NCI-H526 treated with DMSO at 0.1 percent for 48 hours (cell line): Measurements from ENCODE around the gene CHKA.

Source experiments
- DNase-seq: peaks from one replicate; lab custom pipeline; 2025; lab: John Stamatoyannopoulos, UW

The CHKA gene

DNA sequence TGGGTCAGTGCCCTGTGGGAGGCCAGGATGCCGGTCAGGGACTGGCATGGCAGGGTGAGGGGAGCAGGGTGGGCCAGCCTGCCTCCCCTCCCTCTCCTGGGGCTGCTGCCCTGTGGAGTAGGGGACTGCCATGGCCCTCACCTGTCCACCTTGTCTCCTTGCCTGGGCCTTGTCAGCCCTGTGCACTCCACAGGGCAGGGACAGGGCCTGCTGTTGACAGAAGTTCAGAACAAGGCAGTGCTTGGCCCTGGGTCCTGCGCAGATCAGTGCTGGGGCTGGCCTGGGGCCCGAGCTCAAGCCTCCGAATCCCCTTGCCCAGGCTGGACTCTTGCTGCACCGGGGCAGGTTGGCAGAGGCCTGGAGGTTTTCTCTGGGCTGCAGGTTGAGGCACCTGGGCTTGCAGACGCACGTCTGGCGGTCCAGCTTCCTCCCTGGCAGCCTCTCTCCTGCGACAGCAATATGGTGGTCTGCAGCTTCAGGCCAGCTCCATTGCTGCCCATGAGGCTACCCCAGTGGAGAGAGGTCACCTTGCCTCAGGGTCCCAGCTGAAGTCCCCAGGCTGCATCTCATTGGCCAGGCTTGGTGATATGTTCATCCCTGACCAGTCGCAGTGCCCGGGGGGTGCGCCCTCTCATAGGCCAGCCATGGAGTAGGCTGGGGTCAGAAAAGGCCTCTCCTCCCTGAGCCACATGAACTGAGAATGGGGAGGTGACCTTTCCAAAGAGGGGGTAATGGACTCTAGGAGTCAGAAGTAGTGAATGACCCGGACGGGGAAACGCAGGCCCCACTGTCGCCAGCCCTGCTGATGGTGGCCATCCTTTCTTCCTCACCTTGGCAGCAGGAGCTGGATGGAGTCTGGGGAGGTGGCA lies 21.5 kb upstream of the CHKA start:
- no peak for DNase-seq

DNA sequence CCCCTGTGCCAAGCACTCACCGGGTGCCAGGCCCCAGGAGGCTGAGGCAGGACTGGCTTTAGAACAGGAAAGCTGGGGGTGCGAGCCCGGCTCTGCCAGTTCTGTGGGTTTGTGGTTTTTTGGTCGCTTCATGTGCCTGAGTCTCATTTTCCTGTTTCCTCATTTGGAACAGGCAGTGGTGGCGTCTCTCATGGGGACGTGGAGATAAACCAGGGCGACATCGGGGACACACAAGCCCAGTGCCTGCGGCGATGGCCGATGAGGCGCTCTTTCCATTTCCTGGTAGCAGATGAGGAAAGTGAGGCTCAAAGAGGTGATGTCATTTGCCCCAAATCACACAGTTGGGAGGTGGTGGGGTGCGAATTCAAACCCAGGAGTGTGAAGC lies 20.8 kb upstream of the CHKA start:
- no peak for DNase-seq

DNA sequence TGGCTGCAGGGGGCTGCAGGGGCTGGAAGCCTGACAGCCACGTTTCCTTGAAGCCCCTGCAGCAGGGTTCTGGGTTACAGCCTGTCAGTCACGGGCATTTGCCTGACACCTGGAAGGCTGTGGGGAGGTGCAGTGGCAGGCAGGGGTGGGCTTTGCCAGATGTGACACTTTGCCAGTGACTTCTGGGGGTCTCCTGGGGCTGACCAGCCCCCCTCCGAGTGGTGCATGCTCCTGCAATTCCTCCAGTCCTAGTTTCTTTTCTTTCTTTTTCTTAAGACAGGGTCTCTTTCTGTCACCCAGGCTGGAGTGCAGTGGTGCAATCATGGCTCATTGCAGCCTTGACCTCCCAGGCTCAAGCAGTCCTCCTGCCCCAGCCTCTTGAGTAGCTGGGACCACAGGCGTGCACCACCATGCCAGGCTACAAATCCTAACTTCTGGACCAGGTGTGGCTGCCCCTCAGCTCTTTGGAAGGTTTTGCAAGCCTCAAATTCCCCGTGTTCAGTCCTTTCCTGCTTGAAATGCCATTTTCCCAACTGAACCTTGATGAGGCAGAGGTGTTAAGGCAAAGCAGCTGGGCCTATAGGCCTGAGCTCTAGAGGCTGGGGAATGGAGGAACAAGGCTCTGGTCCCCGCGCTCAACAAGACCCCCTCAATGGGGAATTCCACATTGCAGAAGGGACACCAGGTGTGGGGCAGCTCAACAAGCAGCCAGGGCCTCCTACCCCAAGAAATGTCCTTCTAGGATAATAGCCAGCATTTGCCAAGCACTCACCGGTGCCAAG lies 20.2 kb upstream of the CHKA start:
- DNase-seq, result no peak

DNA sequence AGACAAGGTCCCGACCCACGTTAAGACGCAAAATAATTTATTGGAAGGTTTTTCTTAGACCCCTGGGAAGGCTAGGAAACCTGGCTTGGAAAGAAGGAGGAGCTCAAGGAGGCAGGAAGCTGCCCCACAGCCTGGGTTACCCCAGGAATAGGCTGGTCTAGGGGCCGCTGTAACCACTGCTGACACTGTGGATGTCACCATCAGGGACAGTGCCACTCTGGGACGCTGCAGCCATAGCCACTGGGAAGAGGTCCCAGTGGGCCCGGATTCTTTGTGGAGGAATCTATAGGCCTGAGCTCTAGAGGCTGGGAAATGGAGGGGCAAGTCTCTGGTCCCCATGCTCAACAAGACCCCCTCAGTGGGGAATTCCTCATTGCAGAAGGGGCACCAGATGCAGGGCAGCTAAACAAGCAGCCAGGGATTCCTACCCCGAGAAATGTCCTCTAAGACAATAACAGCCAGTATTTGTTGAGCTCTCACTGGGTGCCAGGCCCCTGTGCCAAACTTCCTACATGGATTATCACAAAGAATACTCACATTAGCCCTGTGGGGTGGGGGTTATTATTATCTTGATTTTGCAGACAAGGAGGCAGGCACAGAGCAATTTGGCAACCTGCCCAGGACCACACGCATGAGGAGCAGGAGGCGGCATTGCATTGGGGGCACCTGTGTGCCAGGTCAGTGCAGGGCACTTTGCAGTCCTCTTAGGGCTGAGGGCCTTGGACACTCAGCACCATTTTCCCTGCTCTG lies 19.5 kb upstream of the CHKA start:
- DNase-seq, result no peak

DNA sequence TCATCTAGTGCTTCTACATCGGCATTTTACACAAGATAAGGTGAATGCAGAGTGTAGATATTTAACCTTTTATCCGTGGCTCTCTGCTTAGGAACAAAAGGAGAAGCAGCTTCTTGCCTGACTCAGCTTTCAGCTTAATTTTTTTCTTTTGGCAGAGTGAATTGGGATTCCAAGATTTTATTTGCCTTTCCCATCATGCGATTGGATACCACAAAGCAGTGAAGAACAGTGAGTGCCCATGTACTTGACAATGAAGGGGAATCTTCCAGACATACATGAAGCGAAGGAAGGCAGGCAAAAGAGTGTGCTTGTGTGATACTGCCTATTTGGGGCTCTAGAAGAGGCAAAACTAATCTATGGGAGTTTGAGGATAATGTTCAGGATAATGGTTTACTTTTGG lies 17.0 kb upstream of the CHKA start:
- DNase-seq, result no peak

DNA sequence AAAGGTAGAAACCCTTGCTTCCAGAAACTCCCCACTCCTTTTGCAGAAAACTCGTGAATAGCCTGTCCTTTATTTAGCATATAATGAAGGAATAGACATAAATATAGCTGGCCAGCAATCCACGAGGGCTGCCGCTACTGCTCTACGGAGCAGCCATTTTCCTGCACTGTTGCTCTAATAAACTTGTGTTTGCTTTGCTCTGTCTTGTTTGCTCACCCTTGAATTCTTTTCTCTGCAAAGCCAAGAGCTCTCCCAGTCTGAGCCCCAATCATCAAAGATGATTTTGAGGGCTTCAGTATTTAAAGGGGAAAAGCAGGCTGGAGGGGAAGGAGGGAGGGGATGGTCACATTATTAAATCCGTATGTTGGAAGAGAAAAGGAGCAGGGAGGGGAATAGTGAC lies 16.6 kb upstream of the CHKA start:
- no peak for DNase-seq

DNA sequence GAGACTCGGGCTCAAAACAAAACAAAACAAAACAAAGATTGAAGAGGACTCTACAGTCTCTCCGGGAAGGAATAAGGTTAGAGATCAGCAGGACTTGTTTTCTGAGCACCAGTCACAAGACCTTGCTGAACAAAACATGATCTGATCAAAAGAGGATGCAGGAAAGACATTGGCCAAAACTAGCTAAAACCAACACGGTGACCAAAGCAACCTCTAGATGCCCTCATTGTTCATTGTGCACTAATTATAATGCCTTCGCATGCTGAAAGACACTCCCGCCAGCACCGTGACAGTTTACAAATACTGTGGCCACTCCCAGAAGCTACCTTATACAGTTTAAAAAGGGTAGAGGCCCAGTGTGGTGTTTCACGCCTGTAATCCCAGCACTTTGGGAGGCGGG lies 15.7 kb upstream of the CHKA start:
- no peak for DNase-seq

DNA sequence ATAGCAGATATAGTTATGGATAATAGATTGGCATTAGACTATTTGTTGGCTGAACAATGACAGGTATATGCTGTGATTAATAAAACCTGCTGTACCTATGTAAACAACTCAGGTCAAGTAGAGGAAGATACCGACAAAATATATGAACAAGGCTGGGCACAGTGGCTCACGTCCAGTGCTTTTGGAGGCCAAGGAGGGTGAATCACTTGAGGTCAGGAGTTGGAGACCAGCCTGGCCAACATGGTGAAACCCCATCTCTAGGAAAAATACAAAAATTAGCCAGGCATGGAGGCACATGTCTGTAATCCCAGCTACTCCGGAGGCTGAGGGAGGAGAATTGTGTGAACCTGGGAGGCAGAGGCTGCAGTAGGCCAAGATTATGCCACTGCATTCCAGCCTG lies 14.0 kb upstream of the CHKA start:
- no peak for DNase-seq

DNA sequence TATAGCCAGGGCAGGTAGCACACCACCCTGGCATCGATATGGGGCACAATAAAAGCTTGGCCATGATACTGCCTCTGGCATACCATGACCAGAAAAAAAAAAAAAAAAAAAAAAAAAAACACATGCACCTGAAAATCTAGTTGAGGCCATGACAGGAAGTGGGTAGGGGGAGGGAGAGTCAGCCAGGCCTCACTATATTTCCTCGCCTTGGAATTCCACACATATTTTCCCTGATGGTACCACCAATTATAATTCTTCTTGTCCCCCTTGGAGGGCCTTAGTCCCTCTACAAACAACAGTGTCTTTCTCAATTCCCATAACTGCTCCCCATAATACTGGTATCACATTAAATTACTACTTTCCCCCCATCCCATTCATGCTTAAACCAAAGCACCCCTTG lies 12.6 kb upstream of the CHKA start:
- no peak for DNase-seq

DNA sequence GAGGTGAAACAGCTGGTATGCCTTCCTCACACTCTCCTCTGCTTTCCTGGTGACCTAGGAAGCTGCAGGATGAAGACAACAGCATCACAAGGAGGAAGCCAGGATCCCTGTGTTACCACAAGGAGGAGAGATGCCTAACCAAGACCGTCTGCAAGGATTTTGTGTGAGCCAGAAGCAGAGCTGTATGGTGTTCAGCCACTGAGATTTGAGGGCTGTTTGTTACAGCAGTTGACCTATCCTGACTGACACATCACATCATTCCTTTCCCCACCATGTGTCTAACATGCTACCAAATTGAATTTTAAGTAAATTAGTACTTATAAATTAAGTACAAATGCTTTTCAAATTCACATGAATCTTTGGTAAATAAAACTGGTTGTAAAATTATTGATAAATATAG lies 8.9 kb upstream of the CHKA start:
- DNase-seq, result no peak

DNA sequence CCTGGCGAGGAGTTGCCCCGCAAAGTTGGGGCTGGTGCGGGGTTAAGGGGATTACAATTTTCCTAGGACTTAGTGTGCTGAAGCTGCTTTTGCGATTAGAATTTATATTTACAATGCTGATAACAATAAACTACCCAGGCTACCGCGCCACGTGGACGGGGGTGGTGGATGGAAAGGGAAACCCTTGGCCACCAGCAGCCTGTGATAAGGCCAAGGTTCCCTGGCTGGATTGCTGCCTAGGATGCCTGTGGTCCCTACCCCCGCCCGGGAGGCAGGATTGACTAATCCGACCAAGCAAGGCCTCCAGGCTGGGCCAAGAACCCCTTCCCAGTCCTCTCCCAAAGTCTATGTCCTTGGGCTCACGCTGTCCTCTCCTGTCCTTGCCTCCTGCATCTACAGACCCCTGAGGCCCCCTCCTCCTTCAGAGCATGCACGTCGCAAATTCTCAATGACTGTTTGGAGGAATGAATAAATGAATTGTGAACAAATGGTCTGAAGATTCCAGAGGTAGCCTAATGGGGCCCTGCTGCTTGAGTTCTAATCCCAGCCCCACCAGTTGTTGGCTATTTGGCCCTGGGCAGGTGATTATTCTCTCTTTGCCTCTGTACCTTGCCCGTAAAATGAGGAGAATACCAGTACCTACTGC lies 7.6 kb upstream of the CHKA start:
- no peak for DNase-seq

DNA sequence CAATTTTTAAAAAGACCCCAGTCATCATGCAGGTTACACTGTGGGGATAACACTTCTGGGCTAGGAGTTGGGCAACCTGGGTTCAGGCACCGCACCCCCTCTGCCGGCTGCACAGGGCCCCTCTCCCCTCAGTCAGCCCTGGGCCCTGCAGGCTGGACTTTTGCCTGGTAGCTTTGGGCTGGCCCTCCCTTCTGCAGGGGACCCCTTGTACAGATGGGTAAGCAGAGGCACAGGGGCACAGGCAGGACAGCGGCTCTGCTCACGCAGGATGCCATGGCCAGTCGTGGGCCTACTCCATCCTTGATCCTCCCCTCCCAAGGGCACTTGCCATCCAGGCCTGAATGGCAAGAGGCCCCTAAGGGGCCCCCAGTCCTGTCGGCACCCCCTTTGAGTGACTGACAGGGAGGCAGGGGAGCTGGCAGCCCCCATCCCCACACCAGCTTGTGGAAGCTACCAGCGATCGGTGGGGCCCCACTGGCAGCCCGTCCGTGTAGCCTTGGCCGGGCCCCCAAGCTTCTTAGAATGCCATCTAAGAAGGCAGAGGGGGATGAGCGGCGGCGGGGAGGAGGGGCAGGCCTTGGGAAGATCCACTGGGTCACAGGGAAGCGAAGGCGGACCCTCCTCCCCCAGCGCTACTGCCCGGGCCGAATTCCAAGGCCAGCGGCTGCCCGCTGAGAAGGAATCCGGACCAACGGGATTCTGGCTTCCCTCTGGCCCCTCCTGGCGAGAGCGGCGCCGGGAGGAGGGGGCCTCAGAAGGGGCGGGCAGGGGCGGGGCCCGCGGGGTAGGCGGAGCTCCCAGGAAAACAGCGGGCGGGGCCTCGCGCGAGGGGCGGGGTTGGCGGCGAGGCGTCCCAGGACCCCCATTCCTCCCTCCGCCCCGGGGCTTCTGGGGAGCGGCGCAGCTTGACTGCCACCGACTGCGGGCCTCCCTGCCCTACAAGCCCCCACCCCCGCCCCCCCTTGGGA lies 6.8 kb upstream of the CHKA start:
- DNase-seq, result no peak

DNA sequence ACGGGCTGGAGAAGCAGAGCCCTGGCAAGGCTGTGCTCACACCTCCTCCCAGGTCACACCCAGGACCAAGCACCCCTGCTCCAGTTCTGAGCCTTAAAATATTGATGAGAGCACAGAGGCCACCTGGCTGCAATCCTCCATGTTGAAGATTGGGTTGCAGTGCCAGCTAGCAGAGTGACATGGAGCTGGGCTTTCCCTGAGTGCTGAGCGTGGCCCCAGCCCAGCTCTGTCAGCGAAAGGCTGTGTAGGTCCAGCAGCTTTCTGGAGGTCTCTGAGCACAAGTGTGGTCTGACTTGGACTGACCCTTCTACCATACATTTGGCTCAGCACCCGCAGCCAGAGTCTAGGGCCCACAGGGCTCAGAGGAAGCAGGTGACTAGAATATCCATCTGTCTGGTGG lies 4.0 kb upstream of the CHKA start:
- DNase-seq, result no peak

DNA sequence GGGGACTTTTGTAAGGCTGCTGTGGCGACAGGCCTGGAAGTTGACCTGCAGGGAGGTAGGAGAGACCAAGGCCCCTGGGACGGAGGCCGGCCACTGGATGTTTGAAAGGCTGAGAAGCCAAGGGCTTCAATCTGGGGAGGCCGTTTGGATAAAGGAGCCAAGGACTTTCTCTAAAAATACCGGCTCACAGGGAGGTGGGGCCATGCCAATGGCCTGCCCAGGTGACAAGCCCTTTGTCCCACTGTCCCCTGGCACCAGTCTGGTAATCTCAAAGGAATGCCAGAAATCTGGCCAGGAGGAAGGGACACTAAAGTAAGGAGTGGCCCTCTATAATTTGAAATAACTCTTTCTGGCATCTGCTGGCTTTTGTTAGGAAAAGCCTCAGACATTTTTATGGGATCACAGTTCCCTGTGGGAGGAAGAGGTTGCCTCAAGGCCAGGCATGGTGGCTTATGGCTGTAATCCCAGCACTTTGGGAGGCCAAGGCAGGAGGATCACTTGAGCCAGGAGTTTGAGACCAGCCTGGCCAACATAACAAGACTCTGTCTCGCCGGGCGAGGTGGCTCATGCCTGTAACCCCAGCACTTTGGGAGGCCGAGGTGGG lies 1.9 kb upstream of the CHKA start:
- no peak for DNase-seq

DNA sequence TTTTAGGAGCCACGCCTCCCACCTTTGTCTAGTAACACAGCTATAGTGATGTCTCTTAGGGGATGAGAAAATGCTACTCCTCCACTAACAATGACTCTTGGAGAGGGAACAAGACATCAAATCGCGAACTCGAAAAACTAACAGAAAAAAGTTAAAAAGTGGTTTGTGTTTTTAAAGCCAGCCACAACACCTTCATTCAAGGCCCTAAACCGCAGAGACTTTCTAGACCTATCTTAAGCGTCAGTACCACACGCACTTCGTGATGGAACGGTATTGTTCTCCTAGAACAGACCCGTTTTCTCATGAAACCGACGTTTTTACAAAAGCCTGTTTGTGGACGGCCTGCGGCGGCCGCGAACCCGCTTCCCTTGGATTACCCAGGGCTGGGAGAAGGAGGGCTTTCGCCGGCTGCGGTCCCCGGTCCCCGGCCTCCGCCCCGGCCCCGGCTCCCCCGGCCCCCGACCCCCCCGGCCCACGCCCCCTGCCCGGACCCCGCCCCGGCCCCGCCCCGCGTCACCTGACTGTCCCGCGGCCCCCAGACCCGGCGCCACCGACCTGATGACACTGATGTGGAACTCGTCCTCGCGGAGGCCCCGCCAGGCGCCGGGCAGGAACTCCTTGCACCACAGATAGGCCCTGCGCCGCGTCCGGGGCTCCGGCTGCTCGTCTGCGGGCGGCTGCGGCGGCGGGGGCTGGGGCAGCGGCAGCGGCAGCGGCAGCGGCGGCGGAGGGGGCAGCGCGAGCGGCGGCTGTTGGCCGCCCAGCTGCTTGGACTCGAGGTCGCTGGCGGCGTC lies 718 bp downstream of the CHKA start:
- peak; percentile 61 for DNase-seq

DNA sequence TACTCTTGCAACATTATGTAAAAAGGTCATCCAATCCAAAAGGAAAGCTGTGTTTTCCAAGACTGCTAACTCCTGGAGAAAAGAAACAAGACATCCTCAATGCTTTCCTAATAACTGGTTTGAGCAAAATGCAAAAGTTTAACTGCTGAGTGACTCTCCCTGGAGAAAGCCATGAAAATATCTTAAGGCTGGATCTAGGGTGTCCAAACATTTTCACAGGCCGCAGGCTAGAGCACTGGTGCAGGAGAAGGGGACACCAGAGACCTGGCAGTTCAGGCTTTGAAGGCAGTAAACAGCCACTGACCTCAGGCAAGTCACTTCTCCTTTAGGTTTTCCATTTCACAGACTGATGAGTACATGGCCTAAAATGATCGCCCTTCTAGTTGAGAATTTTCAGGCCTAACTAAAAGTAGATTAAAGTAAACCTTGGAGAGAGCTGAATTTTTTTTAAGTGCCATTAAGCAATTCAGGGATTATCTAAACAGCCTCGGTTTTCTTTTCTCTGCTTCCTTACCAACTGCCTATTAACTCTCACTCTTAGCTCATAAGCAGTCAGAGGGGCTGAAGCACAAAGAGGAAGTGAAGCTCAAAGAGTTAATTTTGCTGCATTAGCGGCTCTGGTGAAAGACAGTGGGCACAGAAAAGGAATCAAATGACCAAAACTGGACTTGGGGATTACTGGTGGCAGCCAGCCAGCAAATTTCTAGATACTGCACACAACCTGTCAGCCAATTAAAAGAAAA lies 2.3 kb downstream of the CHKA start:
- no peak for DNase-seq

DNA sequence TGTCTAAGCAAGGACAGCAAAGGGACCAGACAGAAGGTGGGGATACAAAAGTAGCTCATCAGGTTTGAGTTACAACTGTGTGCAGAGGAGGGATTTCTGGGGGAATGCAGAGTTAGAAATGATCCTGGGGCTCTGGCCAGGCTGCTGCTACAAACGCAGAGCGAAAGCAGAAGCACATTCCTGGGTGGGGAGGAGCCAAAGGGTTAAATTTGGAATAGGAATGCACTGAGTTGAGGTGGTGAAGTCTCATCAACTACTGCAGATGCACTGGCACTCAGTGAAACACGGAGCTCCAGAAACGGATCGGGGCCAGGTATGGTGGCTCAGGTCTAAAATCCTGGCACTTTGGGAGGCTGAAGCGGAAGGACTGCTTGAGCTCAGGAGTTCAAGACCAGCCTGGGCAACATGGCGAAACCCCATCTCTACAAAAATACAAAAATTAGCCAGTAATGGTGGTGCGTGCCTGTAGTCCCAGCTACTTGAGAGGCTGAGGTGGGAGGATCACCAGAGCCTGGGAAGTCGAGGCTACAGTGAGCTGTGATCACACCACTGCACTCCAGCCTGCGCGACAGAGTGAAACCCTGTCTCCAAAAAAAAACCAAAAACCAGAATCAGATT lies 3.2 kb downstream of the CHKA start:
- DNase-seq, result no peak

DNA sequence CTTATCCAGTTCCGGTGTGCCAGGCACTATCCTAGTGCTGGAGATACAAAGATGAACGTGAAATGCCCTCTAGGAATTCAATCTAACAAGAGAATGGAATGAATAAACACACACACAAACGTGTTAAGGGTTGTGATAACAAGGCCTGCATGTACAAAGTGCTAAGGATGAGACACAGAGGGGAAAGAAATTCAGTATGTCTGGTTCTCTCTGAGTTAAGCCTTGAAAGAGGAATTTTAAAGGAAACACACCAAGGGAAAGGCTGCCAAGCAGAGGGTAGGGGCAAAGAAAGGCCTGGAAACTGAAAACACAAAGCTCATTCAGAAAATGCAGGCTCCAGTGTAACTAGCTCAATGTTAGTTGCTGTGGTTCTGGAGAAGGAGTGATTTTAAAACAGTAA lies 4.2 kb downstream of the CHKA start:
- DNase-seq, result no peak

DNA sequence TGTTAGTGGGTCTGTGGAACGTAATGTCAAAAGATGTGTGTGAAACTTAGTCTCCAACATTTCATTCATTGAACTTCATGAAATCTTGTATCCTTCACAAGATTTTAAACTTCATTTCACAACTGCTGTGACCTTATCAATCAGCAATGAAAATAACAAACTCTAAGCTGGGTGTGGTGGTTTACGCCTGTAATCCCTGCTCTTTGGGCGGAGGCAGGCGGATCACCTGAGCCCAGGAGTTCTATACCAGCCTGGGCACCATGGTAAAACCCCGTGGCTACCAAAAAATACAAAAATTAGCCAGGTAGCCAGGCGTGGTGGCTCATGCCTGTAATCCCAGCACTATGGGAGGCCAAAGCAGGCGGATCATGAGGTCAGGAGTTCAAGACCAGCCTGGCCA lies 5.1 kb downstream of the CHKA start:
- no peak for DNase-seq
